NT2/D1 (cell line): ENCODE measurements around the gene PHKA1.
A peak's percentile ranks its signal among the peaks of the same experiment; 100 is the strongest.
"Not testable (repeated sequence)": the region's sequence is repeated elsewhere in the genome, so short reads cannot be mapped to it uniquely, and the experiment has no call there.

Source experiments
- DNase-seq: peaks from one replicate; pipeline ENCODE4 v3.0.0-alpha.2; 2011; ENCODE audit warnings: low read depth, low spot score
- H3K27me3 ChIP-seq: 2 replicates; pipeline ENCODE4 v1.6.0; 2011; ENCODE audit warnings: mild to moderate bottlenecking; ENCODE audit not compliant: insufficient read length, insufficient read depth
- H3K36me3 ChIP-seq: 2 replicates; pipeline ENCODE4 v1.6.1; 2011; ENCODE audit warnings: mild to moderate bottlenecking, low read length, mixed read lengths; ENCODE audit not compliant: insufficient read depth, insufficient read length
- H3K4me1 ChIP-seq: 2 replicates; pipeline ENCODE4 v1.5.1; 2011; ENCODE audit not compliant: insufficient read depth, insufficient read length
- H3K4me3 ChIP-seq: 2 replicates; pipeline ENCODE4 v1.5.1; 2011; ENCODE audit warnings: low read depth; ENCODE audit not compliant: insufficient read length
- H3K9ac ChIP-seq: 2 replicates; pipeline ENCODE4 v1.6.0; 2011; ENCODE audit warnings: low read depth; ENCODE audit not compliant: insufficient read length
- H3K9me3 ChIP-seq: 2 replicates; pipeline ENCODE4 v1.5.1; 2011; ENCODE audit warnings: mild to moderate bottlenecking, low read length; ENCODE audit not compliant: insufficient read depth
- SUZ12 ChIP-seq: IDR thresholded peaks from 2 replicates; pipeline ENCODE4 v1.6.1; 2011; ENCODE audit not compliant: insufficient read length, insufficient read depth; ENCODE audit errors: extremely low read depth
- YY1 ChIP-seq: IDR thresholded peaks from 2 replicates; pipeline ENCODE4 v1.6.1; 2011; ENCODE audit not compliant: insufficient read length, insufficient read depth
- ZNF274 ChIP-seq: IDR thresholded peaks from 2 replicates; pipeline ENCODE4 v1.6.1; 2011; ENCODE audit warnings: mild to moderate bottlenecking, low read depth, low read length

The PHKA1 gene

DNA sequence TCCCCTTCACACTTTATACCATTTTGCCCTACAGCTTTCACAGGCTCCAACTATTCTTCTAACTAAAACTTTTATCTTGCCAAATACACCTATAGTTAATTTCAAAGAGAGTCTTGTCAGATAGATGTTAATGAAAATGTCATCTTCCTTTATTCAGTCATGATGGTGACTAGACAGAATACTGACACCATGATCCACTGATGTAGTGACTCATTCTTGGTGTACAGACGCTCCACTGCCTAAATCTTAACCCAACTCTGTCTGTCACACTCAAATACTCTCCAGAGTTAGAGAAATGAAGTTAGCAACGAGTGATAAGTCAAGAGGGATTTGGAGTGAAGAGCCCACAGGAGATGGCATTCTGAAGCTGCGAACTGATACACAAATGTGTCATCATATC is 109.4 kb downstream of the PHKA1 start:
- Histone ChIP-seq H3K9me3 (no peaks in the 10 kb centered on the region), H3K9ac (no peak overlapping the region), H3K4me3 (no peak overlapping the region), H3K27me3 (no peaks in the 10 kb centered on the region), H3K4me1 (no peaks in the 10 kb centered on the region), H3K36me3 (peaks cover 14% of the 10 kb centered on the region)
- DNase-seq = no peak
- no peak for TF ChIP-seq SUZ12
- no peak for TF ChIP-seq ZNF274
- TF ChIP-seq YY1 = no peak

DNA sequence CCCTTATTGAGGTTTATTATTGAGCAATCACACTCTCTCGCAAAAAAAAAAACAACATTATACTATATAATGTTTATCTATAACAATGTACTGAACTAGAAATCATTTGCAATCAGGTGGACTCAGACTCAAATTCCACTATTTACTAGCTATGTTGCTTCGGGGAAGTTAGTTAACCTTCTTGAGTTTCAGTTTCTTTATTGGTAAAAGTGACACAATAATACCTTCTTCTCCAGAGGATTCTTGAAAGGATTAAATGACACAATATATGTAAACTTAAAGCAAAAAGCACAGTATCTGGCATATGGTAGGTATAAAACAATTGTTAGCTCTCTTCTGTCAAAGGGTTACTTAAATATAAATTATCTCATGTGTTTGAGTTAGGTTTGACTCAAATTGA is 110.0 kb downstream of the PHKA1 start:
- DNase-seq = no peak
- H3K27me3 ChIP-seq = no peaks in the 10 kb centered on the region
- TF ChIP-seq ZNF274 (no peak), YY1 (no peak), SUZ12 (no peak)
- H3K9ac ChIP-seq = no peak overlapping the region
- H3K36me3 ChIP-seq = peaks cover 13% of the 10 kb centered on the region
- no peaks in the 10 kb centered on the region for H3K4me1 ChIP-seq
- no peaks in the 10 kb centered on the region for H3K9me3 ChIP-seq
- no peak overlapping the region for H3K4me3 ChIP-seq

DNA sequence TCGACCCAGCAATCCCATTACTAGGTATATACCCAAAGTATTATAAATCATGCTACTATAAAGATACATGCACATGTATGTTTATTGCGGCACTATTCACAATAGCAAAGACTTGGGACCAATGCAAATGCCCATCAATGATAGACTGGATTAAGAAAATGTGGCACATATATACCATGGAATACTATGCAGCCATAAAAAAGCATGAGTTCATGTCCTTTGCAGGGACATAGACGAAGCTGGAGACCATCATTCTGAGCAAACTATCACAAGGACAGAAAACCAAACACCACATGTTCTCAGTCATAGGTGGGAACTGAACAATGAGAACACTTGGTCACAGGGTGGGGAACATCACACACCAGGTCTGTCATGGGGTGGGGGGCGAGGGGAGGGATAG is 123.1 kb downstream of the PHKA1 start:
- H3K36me3 ChIP-seq, H3K4me1 ChIP-seq, DNase-seq, H3K9ac ChIP-seq, H3K9me3 ChIP-seq, H3K4me3 ChIP-seq, H3K27me3 ChIP-seq: not testable (repeated sequence)

DNA sequence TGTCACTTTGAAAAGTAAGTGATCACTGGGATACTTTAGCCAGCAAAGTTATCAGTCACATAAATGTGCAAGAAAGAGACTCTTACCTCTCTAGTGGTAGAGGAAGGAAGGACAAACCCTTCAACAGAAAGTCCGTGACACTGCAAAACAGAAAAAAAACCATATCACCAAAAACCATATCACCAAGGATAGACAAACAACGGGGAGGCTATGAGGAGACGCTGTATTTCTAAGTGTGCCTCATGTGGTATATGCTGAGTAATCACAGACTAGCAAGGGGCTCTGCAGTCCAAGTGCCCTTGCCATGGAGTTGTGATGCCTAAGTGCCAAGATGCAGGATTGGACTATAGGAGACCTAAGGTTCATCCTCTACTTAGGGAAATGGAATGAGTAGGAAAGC is 129.9 kb downstream of the PHKA1 start:
- DNase-seq = no peak
- TF ChIP-seq YY1 = no peak
- no peak for TF ChIP-seq ZNF274
- H3K4me1 ChIP-seq = no peaks in the 10 kb centered on the region
- no peak overlapping the region for H3K9ac ChIP-seq
- no peak overlapping the region for H3K4me3 ChIP-seq
- no peaks in the 10 kb centered on the region for H3K27me3 ChIP-seq
- peaks cover 9% of the 10 kb centered on the region; the same call in 1 of the 2 replicates for H3K9me3 ChIP-seq
- peaks cover 10% of the 10 kb centered on the region for H3K36me3 ChIP-seq

DNA sequence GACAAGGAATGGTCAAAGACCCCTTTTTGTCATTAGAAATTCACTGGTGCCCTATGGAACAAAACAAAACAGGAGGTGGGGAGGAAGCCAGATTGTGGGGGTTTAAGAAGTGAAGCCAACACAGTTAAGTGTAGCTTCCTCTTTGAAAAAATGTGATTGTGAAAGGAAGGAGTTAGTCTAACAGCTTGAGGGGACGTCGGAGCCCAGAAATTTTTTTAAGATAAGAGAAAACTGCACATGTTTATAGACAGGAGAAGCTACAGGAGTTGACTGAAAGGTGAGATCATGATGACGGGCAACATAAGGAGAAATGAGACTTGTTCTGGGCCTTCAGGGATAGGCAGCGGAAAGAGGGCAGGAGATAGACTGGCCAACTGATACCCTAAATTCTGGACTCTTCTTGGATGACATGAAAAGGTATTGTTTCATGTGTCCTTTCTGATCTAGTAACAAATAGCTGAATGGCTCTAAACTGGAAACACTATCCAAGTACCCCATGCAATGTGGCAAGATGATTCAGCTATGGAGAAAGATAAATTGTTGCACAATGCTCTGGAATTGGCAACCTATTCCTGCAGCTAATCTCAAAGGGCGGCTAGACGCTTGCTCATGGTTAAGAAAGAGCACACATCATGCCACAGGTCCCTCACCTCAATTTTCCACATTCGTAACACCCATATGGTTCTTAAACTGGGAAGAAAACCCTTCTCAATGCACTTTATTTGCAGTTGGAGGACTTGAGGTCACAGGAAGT is 137.8 kb downstream of the PHKA1 start:
- no peaks in the 10 kb centered on the region for H3K4me1 ChIP-seq
- H3K36me3 ChIP-seq = peaks cover 5% of the 10 kb centered on the region
- H3K4me3 ChIP-seq = no peak overlapping the region
- no peaks in the 10 kb centered on the region for H3K27me3 ChIP-seq
- no peak for DNase-seq
- no peaks in the 10 kb centered on the region for H3K9me3 ChIP-seq
- no peak overlapping the region for H3K9ac ChIP-seq
- TF ChIP-seq SUZ12 = no peak
- TF ChIP-seq YY1 = no peak
- TF ChIP-seq ZNF274 = no peak

DNA sequence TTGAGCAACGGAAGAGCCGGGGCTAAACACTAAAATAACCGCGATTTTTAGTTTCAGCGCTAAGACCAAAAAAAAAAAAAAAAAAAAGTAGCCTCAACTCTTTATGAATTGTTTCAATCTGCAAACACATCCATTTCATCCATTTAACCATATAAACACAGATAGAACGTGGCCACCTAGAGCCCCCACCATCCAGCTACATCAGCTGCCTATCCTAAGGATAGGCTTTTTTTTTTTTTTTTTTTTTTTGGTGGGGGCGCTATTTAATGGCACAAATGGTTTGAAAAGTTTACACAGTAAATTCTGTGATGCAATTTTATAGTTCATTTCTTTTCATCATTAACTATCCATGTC is 141.0 kb downstream of the PHKA1 start:
- TF ChIP-seq SUZ12 (no peak), YY1 (no peak), ZNF274 (no peak)
- Histone ChIP-seq H3K4me1 (no peaks in the 10 kb centered on the region), H3K36me3 (peaks cover 25% of the 10 kb centered on the region), H3K9ac (no peak overlapping the region), H3K9me3 (no peaks in the 10 kb centered on the region), H3K27me3 (no peaks in the 10 kb centered on the region), H3K4me3 (peak overlapping the region; percentile 76)
- no peak for DNase-seq

DNA sequence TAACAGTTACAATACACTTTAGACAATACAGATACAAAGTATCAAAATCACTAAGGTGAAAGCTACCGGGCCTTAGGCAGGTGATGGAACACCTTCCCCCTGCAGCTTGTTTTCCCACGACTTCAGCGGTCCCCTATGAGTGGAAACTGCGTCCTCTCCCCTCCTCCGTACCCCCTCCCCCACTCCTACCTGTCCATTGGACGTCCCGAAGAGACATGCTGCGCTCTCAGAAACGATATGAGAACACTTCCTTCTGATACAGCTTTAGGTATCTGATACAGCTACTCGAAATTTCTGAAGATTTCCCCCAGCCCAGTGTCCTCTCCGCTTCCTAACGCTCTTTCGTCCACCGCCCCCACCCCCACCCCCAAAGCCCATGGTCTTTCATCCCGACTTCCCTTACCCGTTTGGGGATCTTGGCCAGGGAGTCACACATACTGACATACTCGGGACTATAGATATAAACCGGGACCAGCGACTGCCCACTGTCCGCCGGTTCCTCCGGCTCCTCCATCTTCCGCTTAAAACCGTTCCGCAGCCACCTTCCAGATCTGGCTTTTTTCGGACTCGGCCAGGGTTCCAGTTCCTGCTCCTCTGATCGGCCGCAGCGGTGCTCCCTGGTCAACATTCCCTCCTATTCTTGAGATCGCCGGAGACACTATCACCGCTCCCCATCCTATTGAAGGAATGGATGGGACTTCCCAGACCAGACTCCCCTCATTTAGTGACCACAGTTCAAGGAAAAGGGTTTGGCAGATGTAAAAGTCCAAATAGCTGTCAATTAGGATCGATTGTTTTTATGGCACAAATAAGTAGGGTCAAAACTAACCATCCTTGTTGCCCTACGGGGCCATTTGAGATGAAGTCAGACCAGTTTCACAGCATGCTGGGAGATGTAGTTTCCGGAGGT is 141.6 kb downstream of the PHKA1 start, which contains the start of gene HDAC8:
Gene HDAC8 (minus strand): TSS at position 596 of the 910 bp plus-strand sequence. CDS start 82 bp downstream, at position 514.
- TF ChIP-seq SUZ12 = no peak
- no peak for TF ChIP-seq ZNF274
- no peak for TF ChIP-seq YY1
- Histone ChIP-seq H3K36me3 (peaks cover 32% of the 10 kb centered on the region), H3K9ac (peak within 1 kb of the TSS; percentile 89), H3K4me1 (no peaks in the 10 kb centered on the region), H3K4me3 (peak within 1 kb of the TSS; percentile 76), H3K27me3 (no peaks in the 10 kb centered on the region), H3K9me3 (no peaks in the 10 kb centered on the region)
- DNase-seq = peak; percentile 75

DNA sequence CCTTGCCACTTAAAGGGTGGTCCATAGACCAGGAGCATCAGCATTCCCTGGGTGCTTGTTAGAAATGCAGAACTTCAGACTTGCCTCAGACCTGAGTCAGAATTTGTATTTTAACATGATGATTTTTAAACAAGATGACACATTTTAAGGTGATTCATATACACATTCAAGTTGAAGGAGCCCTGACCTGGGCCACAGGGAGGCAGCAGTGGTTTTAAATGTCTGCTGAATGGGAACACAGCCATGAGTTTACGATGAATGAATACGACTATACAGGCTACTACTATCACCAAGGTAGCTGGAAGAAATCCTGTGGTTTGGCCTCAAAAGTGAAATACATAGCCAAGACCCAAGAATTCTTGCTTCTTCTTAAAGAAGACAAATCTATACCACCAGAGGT is 144.3 kb downstream of the PHKA1 start:
- no peaks in the 10 kb centered on the region for H3K27me3 ChIP-seq
- no peak for TF ChIP-seq ZNF274
- no peak for TF ChIP-seq SUZ12
- no peak for TF ChIP-seq YY1
- no peak for DNase-seq
- no peak overlapping the region for H3K4me3 ChIP-seq
- no peaks in the 10 kb centered on the region for H3K4me1 ChIP-seq
- no peaks in the 10 kb centered on the region for H3K9me3 ChIP-seq
- peaks cover 56% of the 10 kb centered on the region for H3K36me3 ChIP-seq
- H3K9ac ChIP-seq = no peak overlapping the region
